ENCODE data around the gene CD151.
A peak's percentile ranks its signal among the peaks of the same experiment; 100 is the strongest.

Gene CD151

GRCh38 chr11:863023-863909 is 30.5 kb downstream of the CD151 start:
- Histone ChIP-seq H3K36me3 (ENCODE audit: insufficient read depth, low read length) (no peaks in the 10 kb centered on the region; the same call in 1 of the 2 replicates), H3K9ac (ENCODE audit: insufficient read length) (no peak overlapping the region), H3K4me3 (no peak overlapping the region), H3K27ac (peak overlapping the region; percentile 57; the same call in 1 of the 2 replicates), H3K9me3 (ENCODE audit: low read depth, low read length) (no peaks in the 10 kb centered on the region)
- TF ChIP-seq EZH2 (IDR thresholded peaks at IDR 0.05) (no peak), POLR2AphosphoS5 (IDR thresholded peaks at IDR 0.05; ENCODE audit: borderline replicate concordance, low read depth, low read length) (no peak), FOXP2 (optimal IDR thresholded peaks at IDR 0.05; ENCODE audit: control extremely low read depth, extremely low read length, insufficient read depth) (no peak)
- no peak for DNase-seq (ENCODE audit: low read depth, low spot score)

GRCh38 chr11:863910-864827 is 31.4 kb downstream of the CD151 start:
- no peaks in the 10 kb centered on the region; the same call in 1 of the 2 replicates for H3K36me3 ChIP-seq (ENCODE audit: insufficient read depth, low read length)
- no peak for TF ChIP-seq FOXP2 (optimal IDR thresholded peaks at IDR 0.05; ENCODE audit: control extremely low read depth, extremely low read length, insufficient read depth)
- TF ChIP-seq POLR2AphosphoS5 (IDR thresholded peaks at IDR 0.05; ENCODE audit: borderline replicate concordance, low read depth, low read length): no peak; the same call in 1 of the 2 replicates
- no peak for TF ChIP-seq EZH2 (IDR thresholded peaks at IDR 0.05)
- no peak overlapping the region for H3K9ac ChIP-seq (ENCODE audit: insufficient read length)
- H3K4me3 ChIP-seq: no peak overlapping the region
- no peaks in the 10 kb centered on the region for H3K9me3 ChIP-seq (ENCODE audit: low read depth, low read length)
- DNase-seq (ENCODE audit: low read depth, low spot score): no peak
- H3K27ac ChIP-seq: peak overlapping the region; percentile 31; the same call in 1 of the 2 replicates

- H3K9me3 ChIP-seq (ENCODE audit: low read depth, low read length): no peaks in the 10 kb centered on the region
- no peak for DNase-seq (ENCODE audit: low read depth, low spot score)
- H3K4me3 ChIP-seq: no peak overlapping the region
- no peak overlapping the region for H3K9ac ChIP-seq (ENCODE audit: insufficient read length)
- H3K36me3 ChIP-seq (ENCODE audit: insufficient read depth, low read length): no peaks in the 10 kb centered on the region; the same call in 1 of the 2 replicates
- TF ChIP-seq FOXP2 (optimal IDR thresholded peaks at IDR 0.05; ENCODE audit: control extremely low read depth, extremely low read length, insufficient read depth) (no peak), POLR2AphosphoS5 (IDR thresholded peaks at IDR 0.05; ENCODE audit: borderline replicate concordance, low read depth, low read length) (no peak), EZH2 (IDR thresholded peaks at IDR 0.05) (no peak)
- peak overlapping the region; percentile 19; the same call in 1 of the 2 replicates for H3K27ac ChIP-seq
These were observed 32.1 kb downstream of the CD151 start for GRCh38 chr11:864898-865297.

GRCh38 chr11:865462-866430 is 33.0 kb downstream of the CD151 start:
- TF ChIP-seq POLR2AphosphoS5 (IDR thresholded peaks at IDR 0.05; ENCODE audit: borderline replicate concordance, low read depth, low read length) (peak; percentile 38), EZH2 (IDR thresholded peaks at IDR 0.05) (no peak), FOXP2 (optimal IDR thresholded peaks at IDR 0.05; ENCODE audit: control extremely low read depth, extremely low read length, insufficient read depth) (no peak)
- no peak overlapping the region for H3K4me3 ChIP-seq
- no peaks in the 10 kb centered on the region; the same call in 1 of the 2 replicates for H3K36me3 ChIP-seq (ENCODE audit: insufficient read depth, low read length)
- no peak for DNase-seq (ENCODE audit: low read depth, low spot score)
- H3K9ac ChIP-seq (ENCODE audit: insufficient read length): no peak overlapping the region
- H3K27ac ChIP-seq: no peak overlapping the region
- H3K9me3 ChIP-seq (ENCODE audit: low read depth, low read length): no peaks in the 10 kb centered on the region

GRCh38 chr11:866481-866880 is 33.7 kb downstream of the CD151 start:
- Histone ChIP-seq H3K4me3 (no peak overlapping the region), H3K9ac (ENCODE audit: insufficient read length) (no peak overlapping the region), H3K9me3 (ENCODE audit: low read depth, low read length) (no peaks in the 10 kb centered on the region), H3K27ac (no peak overlapping the region), H3K36me3 (ENCODE audit: insufficient read depth, low read length) (no peaks in the 10 kb centered on the region; the same call in 1 of the 2 replicates)
- DNase-seq (ENCODE audit: low read depth, low spot score): no peak
- TF ChIP-seq EZH2 (IDR thresholded peaks at IDR 0.05) (no peak), FOXP2 (optimal IDR thresholded peaks at IDR 0.05; ENCODE audit: control extremely low read depth, extremely low read length, insufficient read depth) (no peak), POLR2AphosphoS5 (IDR thresholded peaks at IDR 0.05; ENCODE audit: borderline replicate concordance, low read depth, low read length) (no peak)

- TF ChIP-seq POLR2AphosphoS5 (IDR thresholded peaks at IDR 0.05; ENCODE audit: borderline replicate concordance, low read depth, low read length): peak; percentile 24; the same call in 1 of the 2 replicates
- no peak for TF ChIP-seq FOXP2 (optimal IDR thresholded peaks at IDR 0.05; ENCODE audit: control extremely low read depth, extremely low read length, insufficient read depth)
These were observed 35.2 kb downstream of the CD151 start for GRCh38 chr11:867856-868358.

GRCh38 chr11:868394-868793 is 35.6 kb downstream of the CD151 start:
- H3K9me3 ChIP-seq (ENCODE audit: low read depth, low read length): no peaks in the 10 kb centered on the region
- DNase-seq (ENCODE audit: low read depth, low spot score): no peak
- H3K9ac ChIP-seq (ENCODE audit: insufficient read length): no peak overlapping the region
- H3K27ac ChIP-seq: no peak overlapping the region
- no peak overlapping the region for H3K4me3 ChIP-seq
- H3K36me3 ChIP-seq (ENCODE audit: insufficient read depth, low read length): no peaks in the 10 kb centered on the region; the same call in 1 of the 2 replicates
- TF ChIP-seq FOXP2 (optimal IDR thresholded peaks at IDR 0.05; ENCODE audit: control extremely low read depth, extremely low read length, insufficient read depth): no peak

More at GRCh38 chr11:867856-868358, 35.2 kb downstream of the CD151 start:
- H3K9ac ChIP-seq (ENCODE audit: insufficient read length): no peak overlapping the region
- no peak overlapping the region for H3K4me3 ChIP-seq
- H3K36me3 ChIP-seq (ENCODE audit: insufficient read depth, low read length): no peaks in the 10 kb centered on the region; the same call in 1 of the 2 replicates
- H3K9me3 ChIP-seq (ENCODE audit: low read depth, low read length): no peaks in the 10 kb centered on the region
- DNase-seq (ENCODE audit: low read depth, low spot score): no peak
- H3K27ac ChIP-seq: peak overlapping the region; percentile 36; the same call in 1 of the 2 replicates

Data from SK-N-MC (cell line).